Mesendoderm (in vitro differentiated cells): ENCODE data around the gene CAMK2G.

Experiments used
- DNase-seq: peaks from one replicate; pipeline ENCODE4 v3.0.0; 2013
- H2AK5ac ChIP-seq: 2 replicates; pipeline ENCODE4 v1.6.1; 2013; ENCODE audit warnings: low read length, inconsistent platforms
- H2BK120ac ChIP-seq: 2 replicates; pipeline ENCODE4 v1.6.1; 2013; ENCODE audit warnings: low read depth, mild to moderate bottlenecking, low read length, moderate library complexity, mixed read lengths
- H2BK15ac ChIP-seq: replicated peaks from 2 replicates; pipeline ENCODE4 v1.6.1; 2013; ENCODE audit warnings: low read depth, mild to moderate bottlenecking, moderate library complexity
- H2BK5ac ChIP-seq: 2 replicates; pipeline ENCODE4 v1.6.1; 2013; ENCODE audit warnings: low read length, inconsistent platforms
- H3K18ac ChIP-seq: 2 replicates; pipeline ENCODE4 v1.6.1; 2013; ENCODE audit warnings: mild to moderate bottlenecking, low read length, mixed read lengths
- H3K23ac ChIP-seq: one replicate; pipeline ENCODE4 v1.6.1; 2013; ENCODE audit warnings: low read length
- H3K27ac ChIP-seq: 2 replicates; pipeline ENCODE4 v1.5.1; 2013; ENCODE audit warnings: low read depth, mild to moderate bottlenecking, inconsistent platforms, low read length, moderate library complexity
- H3K27me3 ChIP-seq: 2 replicates; pipeline ENCODE4 v1.6.1; 2013; ENCODE audit warnings: low read length, control low read depth, mild to moderate bottlenecking, inconsistent platforms; ENCODE audit not compliant: insufficient read depth, poor library complexity
- H3K36me3 ChIP-seq: 2 replicates; pipeline ENCODE4 v1.6.1; 2013; ENCODE audit warnings: low read length, inconsistent platforms; ENCODE audit not compliant: control insufficient read depth, insufficient read depth
- H3K4ac ChIP-seq: one replicate; pipeline ENCODE4 v1.6.1; 2013; ENCODE audit warnings: low read depth, mild to moderate bottlenecking, low read length, moderate library complexity
- H3K4me1 ChIP-seq: 2 replicates; pipeline ENCODE4 v1.6.1; 2013; ENCODE audit warnings: low read depth, low read length, inconsistent platforms; ENCODE audit not compliant: control insufficient read depth
- H3K4me2 ChIP-seq: 2 replicates; pipeline ENCODE4 v1.6.1; 2013; ENCODE audit warnings: low read length
- H3K4me3 ChIP-seq: 2 replicates; pipeline ENCODE4 v1.5.1; 2013; ENCODE audit warnings: mild to moderate bottlenecking, low read length
- H3K56ac ChIP-seq: one replicate; pipeline ENCODE4 v1.6.1; 2013; ENCODE audit warnings: low read length
- H3K79me1 ChIP-seq: 2 replicates; pipeline ENCODE4 v1.6.1; 2013; ENCODE audit warnings: low read length, inconsistent platforms
- H3K79me2 ChIP-seq: 2 replicates; pipeline ENCODE4 v1.6.1; 2013; ENCODE audit warnings: mild to moderate bottlenecking, low read length; ENCODE audit not compliant: control insufficient read depth, insufficient read depth
- H3K9ac ChIP-seq: 2 replicates; pipeline ENCODE4 v1.6.1; 2013; ENCODE audit warnings: low read length, inconsistent platforms
- H4K5ac ChIP-seq: one replicate; pipeline ENCODE4 v1.6.1; 2013; ENCODE audit warnings: low read length
- H4K8ac ChIP-seq: one replicate; pipeline ENCODE4 v1.6.1; 2013; ENCODE audit warnings: low read depth, mild to moderate bottlenecking, control low read depth, low read length, moderate library complexity
- WGBS: extraction: QIAGEN DNeasy Blood & Tissue Kit; methylation state at CpG from one replicate; pipeline ENCODE4 v1.1.7; 2013; ENCODE audit warnings: low lambda C conversion rate, missing lambda C conversion rate; ENCODE audit not compliant: insufficient coverage; ENCODE audit errors: extremely low coverage; 5-methylcytosine and 5-hydroxymethylcytosine counted together

The CAMK2G gene

GRCh38 chr10:73827346-73828089, 46.8 kb downstream of the CAMK2G start:
- H2BK120ac ChIP-seq, result no peak overlapping the region
- no peak overlapping the region for H4K5ac ChIP-seq
- H4K8ac ChIP-seq, result no peak overlapping the region
- no peak overlapping the region for H3K4ac ChIP-seq
- no peak for DNase-seq
- no CpG with 5 or more reads among the region's 19 CpGs for WGBS
- H3K36me3 ChIP-seq, result peaks cover 5% of the 10 kb centered on the region
- H3K27ac ChIP-seq, result no peak overlapping the region
- H3K79me1 ChIP-seq, result no peaks in the 10 kb centered on the region
- no peak overlapping the region for H3K9ac ChIP-seq
- H3K79me2 ChIP-seq, result no peaks in the 10 kb centered on the region
- H2BK15ac ChIP-seq, result no peak overlapping the region
- H3K27me3 ChIP-seq, result no peaks in the 10 kb centered on the region
- H3K4me2 ChIP-seq, result no peak overlapping the region
- no peak overlapping the region for H3K18ac ChIP-seq
- no peak overlapping the region for H3K23ac ChIP-seq
- H2AK5ac ChIP-seq, result no peak overlapping the region
- no peak overlapping the region for H3K56ac ChIP-seq
- H3K4me1 ChIP-seq, result no peaks in the 10 kb centered on the region
- no peak overlapping the region for H3K4me3 ChIP-seq
- H2BK5ac ChIP-seq, result no peak overlapping the region

DNA sequence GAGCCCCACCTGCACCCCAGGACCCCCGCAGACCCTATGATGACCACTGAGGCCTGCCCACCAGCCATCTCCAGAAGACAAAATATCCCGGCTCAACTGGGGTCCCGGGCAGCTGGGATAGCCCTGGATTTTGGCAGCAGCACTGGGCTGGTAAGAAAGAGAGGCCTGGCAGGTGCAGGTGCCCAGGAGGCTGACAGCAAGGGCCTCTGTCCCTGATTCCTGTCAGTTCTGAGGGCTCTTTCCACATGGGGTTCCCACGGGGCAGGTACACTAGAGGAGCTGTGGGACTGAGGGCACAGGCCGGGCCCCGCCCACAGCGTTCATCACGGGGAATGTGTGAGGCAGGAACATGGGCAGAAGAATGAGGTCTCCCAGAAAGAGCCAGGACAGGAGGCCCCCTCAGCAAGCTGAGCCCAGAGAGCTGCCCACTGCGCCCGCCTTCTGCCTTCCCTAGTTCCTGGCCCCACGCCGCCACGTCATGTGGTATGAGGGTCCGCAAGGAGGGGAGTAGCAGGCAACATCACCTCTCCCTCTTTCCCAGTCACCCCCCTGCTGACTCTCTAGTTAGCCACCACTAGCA, 50.1 kb downstream of the CAMK2G start:
- Histone ChIP-seq H3K4me3 (no peak overlapping the region), H3K56ac (no peak overlapping the region), H2BK120ac (no peak overlapping the region), H3K9ac (no peak overlapping the region), H3K4me1 (no peaks in the 10 kb centered on the region), H3K79me1 (no peaks in the 10 kb centered on the region), H3K18ac (no peak overlapping the region), H4K8ac (no peak overlapping the region), H2BK15ac (no peak overlapping the region), H3K79me2 (no peaks in the 10 kb centered on the region), H3K4ac (no peak overlapping the region), H3K36me3 (peaks cover 5% of the 10 kb centered on the region), H4K5ac (no peak overlapping the region), H3K27ac (no peak overlapping the region), H3K23ac (no peak overlapping the region), H2BK5ac (no peak overlapping the region), H3K27me3 (no peaks in the 10 kb centered on the region), H3K4me2 (no peak overlapping the region), H2AK5ac (no peak overlapping the region)
- no peak for DNase-seq
- no CpG with 5 or more reads among the region's 14 CpGs for whole genome bisulfite sequencing

GRCh38 chr10:73823391-73823790, 51.0 kb downstream of the CAMK2G start:
- Histone ChIP-seq H2BK120ac (no peak overlapping the region), H2AK5ac (no peak overlapping the region), H3K79me1 (no peaks in the 10 kb centered on the region), H3K27ac (no peak overlapping the region), H4K5ac (no peak overlapping the region), H3K27me3 (no peaks in the 10 kb centered on the region), H3K18ac (no peak overlapping the region), H3K79me2 (no peaks in the 10 kb centered on the region), H2BK15ac (no peak overlapping the region), H3K23ac (no peak overlapping the region), H2BK5ac (no peak overlapping the region), H4K8ac (no peak overlapping the region), H3K36me3 (peaks cover 4% of the 10 kb centered on the region), H3K4me2 (no peak overlapping the region), H3K4me3 (no peak overlapping the region), H3K4ac (no peak overlapping the region), H3K4me1 (peaks cover 3% of the 10 kb centered on the region), H3K56ac (no peak overlapping the region), H3K9ac (no peak overlapping the region)
- WGBS, result no CpG with 5 or more reads among the region's 7 CpGs
- peak; percentile 89 for DNase-seq

- peak; percentile 30 for DNase-seq
- no CpG with 5 or more reads among the region's 20 CpGs for WGBS
Observed at GRCh38 chr10:73819513-73820093, 54.8 kb downstream of the CAMK2G start.

GRCh38 chr10:73819081-73819480, 55.3 kb downstream of the CAMK2G start:
- Histone ChIP-seq H3K36me3 (no peaks in the 10 kb centered on the region), H2AK5ac (no peak overlapping the region), H3K79me2 (no peaks in the 10 kb centered on the region), H3K79me1 (no peaks in the 10 kb centered on the region), H2BK5ac (no peak overlapping the region), H3K27me3 (no peaks in the 10 kb centered on the region), H3K4me1 (peaks cover 5% of the 10 kb centered on the region), H3K4me3 (no peak overlapping the region), H3K27ac (no peak overlapping the region), H3K9ac (no peak overlapping the region), H3K4me2 (no peak overlapping the region), H4K8ac (no peak overlapping the region), H3K4ac (no peak overlapping the region), H3K56ac (peak overlapping the region; percentile 19), H2BK120ac (no peak overlapping the region), H4K5ac (no peak overlapping the region), H2BK15ac (no peak overlapping the region), H3K18ac (no peak overlapping the region), H3K23ac (no peak overlapping the region)
- DNase-seq, result no peak
- no CpG with 5 or more reads among the region's 5 CpGs for WGBS

More at GRCh38 chr10:73819513-73820093, 54.8 kb downstream of the CAMK2G start:
- Histone ChIP-seq H3K9ac (no peak overlapping the region), H3K27me3 (no peaks in the 10 kb centered on the region), H3K27ac (no peak overlapping the region), H3K56ac (peak overlapping the region; percentile 19), H4K8ac (no peak overlapping the region), H2BK5ac (no peak overlapping the region), H3K79me2 (no peaks in the 10 kb centered on the region), H2BK120ac (no peak overlapping the region), H3K36me3 (no peaks in the 10 kb centered on the region), H3K23ac (no peak overlapping the region), H2AK5ac (no peak overlapping the region), H3K4ac (no peak overlapping the region), H3K4me1 (peaks cover 5% of the 10 kb centered on the region), H4K5ac (no peak overlapping the region), H3K18ac (no peak overlapping the region), H2BK15ac (no peak overlapping the region), H3K79me1 (no peaks in the 10 kb centered on the region), H3K4me2 (no peak overlapping the region), H3K4me3 (no peak overlapping the region)
